Liver (tissue), 9 donors: ENCODE measurements around the gene EPHA5. TPM values are rescaled to one million over a fixed set of nuclear protein-coding genes. Genes with fewer than 3 reads are reported as not detected.

Source experiments
- DNase-seq: peaks from one replicate; pipeline ENCODE4 v3.0.0-alpha.2; 2017; ENCODE audit warnings: low spot score
- H3K27ac ChIP-seq, 2 donors: one replicate each; pipeline ENCODE4 v1.7.0; 2013; ENCODE audit warnings: inconsistent platforms in 2 of 2, low read length in 2 of 2, control low read depth in 1 of 2, low read depth in 1 of 2, mild to moderate bottlenecking in 1 of 2
- H3K27me3 ChIP-seq, 4 donors: one replicate each; pipeline versions ENCODE4 v1.6.1 to v1.7.0; 2013; ENCODE audit warnings: low read length in 3 of 4, inconsistent platforms in 1 of 4, mild to moderate bottlenecking in 1 of 4, moderate library complexity in 1 of 4; ENCODE audit not compliant: control insufficient read depth in 4 of 4, insufficient read depth in 4 of 4
- H3K36me3 ChIP-seq, 4 donors: one replicate each; pipeline versions ENCODE4 v1.6.1 to v1.7.0; 2013; ENCODE audit warnings: low read length in 3 of 4, mild to moderate bottlenecking in 3 of 4, low read depth in 1 of 4, moderate library complexity in 1 of 4; ENCODE audit not compliant: control insufficient read depth in 4 of 4, insufficient read depth in 3 of 4
- H3K4me1 ChIP-seq, 4 donors: one replicate each; pipeline versions ENCODE4 v1.6.1 to v1.7.0; 2013; ENCODE audit warnings: low read length in 3 of 4, mild to moderate bottlenecking in 3 of 4, moderate library complexity in 1 of 4; ENCODE audit not compliant: control insufficient read depth in 4 of 4, insufficient read depth in 4 of 4
- H3K4me3 ChIP-seq, 3 donors: one replicate each; pipeline versions ENCODE4 v1.6.1 to v1.7.0; 2013; ENCODE audit warnings: low read length in 3 of 3, control low read depth in 1 of 3, low read depth in 1 of 3, mild to moderate bottlenecking in 1 of 3
- H3K9ac ChIP-seq, 2 donors: one replicate each; pipeline ENCODE4 v1.7.0; 2013; ENCODE audit warnings: low read length in 2 of 2, mild to moderate bottlenecking in 2 of 2, moderate library complexity in 2 of 2, control low read depth in 1 of 2, low read depth in 1 of 2
- H3K9me3 ChIP-seq, 4 donors: one replicate each; pipeline versions ENCODE4 v1.6.1 to v1.7.0; 2013; ENCODE audit warnings: low read length in 3 of 4; ENCODE audit not compliant: control insufficient read depth in 4 of 4
- ATF3 ChIP-seq: IDR thresholded peaks from 2 replicates; pipeline ENCODE4 v1.6.1; 2016; ENCODE audit warnings: antibody characterized with exemption
- CTCF ChIP-seq: fragments of 150-350 bp; IDR thresholded peaks from 2 replicates; pipeline ENCODE4 v1.5.1; 2017; ENCODE audit warnings: improper control_type of control experiment, low read depth, low read length; ENCODE audit not compliant: missing input control
- EGR1 ChIP-seq, 2 donors: IDR thresholded peaks; 2 replicates each; pipeline ENCODE4 v1.6.1; 2016 to 2018; ENCODE audit warnings: antibody characterized with exemption in 2 of 2, low read depth in 2 of 2
- FOXA1 ChIP-seq: IDR thresholded peaks from 2 replicates; pipeline ENCODE4 v1.6.1; 2016; ENCODE audit warnings: antibody characterized with exemption
- FOXA2 ChIP-seq: IDR thresholded peaks from 2 replicates; pipeline ENCODE4 v1.6.1; 2016; ENCODE audit warnings: antibody characterized with exemption
- GABPA ChIP-seq, 2 donors: IDR thresholded peaks in 1 of 2; conservative IDR thresholded peaks in 1 of 2; 2 replicates each; pipeline ENCODE4 v1.6.1; 2016; ENCODE audit warnings: antibody characterized with exemption in 2 of 2, mild to moderate bottlenecking in 1 of 2, moderate library complexity in 1 of 2
- HNF4A ChIP-seq, 2 donors: conservative IDR thresholded peaks; 2 replicates each; pipeline ENCODE4 v1.6.1; 2016; ENCODE audit warnings: antibody characterized with exemption in 2 of 2, mild to moderate bottlenecking in 2 of 2
- HNF4G ChIP-seq: IDR thresholded peaks from 2 replicates; pipeline ENCODE4 v1.6.1; 2016; ENCODE audit warnings: antibody characterized with exemption
- JUND ChIP-seq, 2 donors: IDR thresholded peaks; 2 replicates each; pipeline ENCODE4 v1.6.1; 2016; ENCODE audit warnings: antibody characterized with exemption in 2 of 2
- NR2F2 ChIP-seq: IDR thresholded peaks from 2 replicates; pipeline ENCODE4 v1.6.1; 2016; ENCODE audit warnings: antibody characterized with exemption
- RAD21 ChIP-seq, 2 donors: IDR thresholded peaks; 2 replicates each; pipeline ENCODE4 v1.6.1; 2016; ENCODE audit warnings: antibody characterized with exemption in 2 of 2, mild to moderate bottlenecking in 2 of 2
- REST ChIP-seq: IDR thresholded peaks from 2 replicates; pipeline ENCODE4 v1.6.1; 2016; ENCODE audit warnings: antibody characterized with exemption, mild to moderate bottlenecking
- RXRA ChIP-seq, 2 donors: IDR thresholded peaks; 2 replicates each; pipeline ENCODE4 v1.6.1; 2017 to 2018; ENCODE audit warnings: antibody characterized with exemption in 2 of 2, mild to moderate bottlenecking in 1 of 2
- SP1 ChIP-seq: IDR thresholded peaks from 2 replicates; pipeline ENCODE4 v1.6.1; 2018; ENCODE audit warnings: antibody characterized with exemption, mild to moderate bottlenecking
- TAF1 ChIP-seq: conservative IDR thresholded peaks from 2 replicates; pipeline ENCODE4 v1.6.1; 2016; ENCODE audit warnings: antibody characterized with exemption, mild to moderate bottlenecking
- YY1 ChIP-seq: IDR thresholded peaks from 2 replicates; pipeline ENCODE4 v1.6.1; 2016; ENCODE audit warnings: antibody characterized with exemption, mild to moderate bottlenecking
- WGBS: extraction: QIAGEN DNeasy Blood & Tissue Kit; methylation state at CpG from one replicate; pipeline ENCODE4 v1.1.7; 2013; 5-methylcytosine and 5-hydroxymethylcytosine counted together
- polyA plus RNA-seq, 2 donors: library from polyadenylated mRNA; stranded (reverse) in 1 of 2; unstranded in 1 of 2; fragments of 200-250 nt in 1 of 2; fragments of >200 nt in 1 of 2; fragmentation: Nextera tagmentation in 1 of 2; extraction: Ambion mirVana in 1 of 2; gene quantifications; one replicate each; pipeline versions ENCODE4 v1.2.1 to v1.2.3, GENCODE V29; 2013 to 2015
- total RNA-seq, 2 donors: library from RNA; depleted of rRNA; stranded (reverse); fragments of >200 nt; gene quantifications; one replicate each; pipeline ENCODE4 v1.2.3, GENCODE V29; 2014
- donor health status: healthy.
- donor health status: healthy.
- donor health status: healthy.
- donor health status: healthy.
- donor health status: healthy.

The EPHA5 gene
- total and polyA plus RNA-seq, 4 donors = not detected

GRCh38 chr4:65508168-65508567 lies 162.1 kb downstream of the EPHA5 start:
- Histone ChIP-seq H3K27ac (no peak overlapping the region), H3K27me3 (no peaks in the 10 kb centered on the region), H3K9me3 (no peaks in the 10 kb centered on the region), H3K4me3 (no peak overlapping the region), H3K36me3 (no peaks in the 10 kb centered on the region), H3K4me1 (no peaks in the 10 kb centered on the region), H3K9ac (no peak overlapping the region)
- TF ChIP-seq HNF4G = no peak
- WGBS = 60% methylated on average over 2 of the region's 2 CpGs
- DNase-seq = no peak

DNA sequence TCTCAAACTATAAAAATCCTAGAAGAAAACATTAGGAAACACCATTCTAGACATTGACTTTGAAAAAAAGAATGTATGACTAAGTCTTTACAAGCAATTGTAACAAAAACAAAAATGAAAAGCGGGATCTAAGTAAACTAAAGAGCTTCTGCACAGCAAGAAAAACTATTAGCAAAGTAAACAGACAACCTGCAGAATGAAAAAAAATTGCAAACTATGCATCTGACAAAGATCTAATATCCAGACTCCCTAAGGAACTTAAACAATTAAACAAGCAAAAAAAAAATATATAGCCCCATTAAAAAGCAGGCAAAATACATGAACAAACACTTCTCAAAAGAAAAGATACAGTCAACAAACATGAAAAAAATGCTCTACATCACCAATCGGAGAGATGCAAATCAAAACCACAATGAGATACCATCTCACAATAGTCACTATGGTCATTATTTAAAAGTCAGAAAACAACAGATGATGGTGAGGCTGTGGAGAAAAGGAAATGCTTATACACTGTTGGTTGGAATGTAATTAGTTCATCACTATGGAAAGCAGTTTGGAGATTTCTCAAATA lies 168.1 kb downstream of the EPHA5 start:
- Histone ChIP-seq H3K36me3 (no peaks in the 10 kb centered on the region), H3K27ac (no peak overlapping the region), H3K9ac (no peak overlapping the region), H3K4me3 (no peak overlapping the region), H3K4me1 (no peaks in the 10 kb centered on the region), H3K27me3 (no peaks in the 10 kb centered on the region), H3K9me3 (peaks cover 0 to 1% (median 0%) of the 10 kb centered on the region in 4 donors)
- DNase-seq = no peak
- TF ChIP-seq CTCF (no peak), RXRA (IDR thresholded peaks at IDR 0.05) (no peak), HNF4G (no peak), ATF3 (no peak)
- WGBS = 78% methylated on average over 2 of the region's 2 CpGs

GRCh38 chr4:65498606-65499005 lies 171.7 kb downstream of the EPHA5 start:
- no peak overlapping the region for H3K9ac ChIP-seq
- no peak overlapping the region for H3K4me3 ChIP-seq
- no peak for DNase-seq
- H3K27ac ChIP-seq = no peak overlapping the region
- H3K27me3 ChIP-seq = no peaks in the 10 kb centered on the region
- TF ChIP-seq FOXA2 (no peak), RAD21 (IDR thresholded peaks at IDR 0.05) (no peak), NR2F2 (no peak), HNF4A (conservative IDR thresholded peaks at IDR 0.05) (no peak), RXRA (IDR thresholded peaks at IDR 0.05) (no peak), TAF1 (no peak), JUND (IDR thresholded peaks at IDR 0.05) (no peak), CTCF (no peak), YY1 (no peak), REST (no peak), HNF4G (no peak), GABPA (IDR thresholded peaks at IDR 0.05 in 1 of 2, conservative IDR thresholded peaks at IDR 0.05 in 1 of 2) (no peak), FOXA1 (no peak), ATF3 (no peak), SP1 (no peak), EGR1 (IDR thresholded peaks at IDR 0.05; ENCODE audit: low read depth in 2 of 2) (no peak)
- H3K36me3 ChIP-seq = no peaks in the 10 kb centered on the region
- peaks cover 0 to 1% (median 0%) of the 10 kb centered on the region in 4 donors for H3K9me3 ChIP-seq
- no peaks in the 10 kb centered on the region for H3K4me1 ChIP-seq
- WGBS = 64% methylated on average over 2 of the region's 2 CpGs
